Stimulated activated CD4-positive, alpha-beta T cell treated with anti-CD3 and anti-CD28 coated beads, TNF-alpha, amount 100 ng/mL, for 4 hours (primary cell): ENCODE data around the gene RWDD1.
A peak's percentile ranks its signal among the peaks of the same experiment; 100 is the strongest.

Experiments used
- DNase-seq, 3 experiments: peaks; one replicate each; pipeline ENCODE4 v3.0.0-alpha.2; 2020; ENCODE audit warnings: low read depth in 3 of 3

RWDD1 gene

GRCh38 chr6:116605935-116606334, 34.6 kb downstream of the RWDD1 start:
- no peak for DNase-seq

GRCh38 chr6:116611056-116611455, 39.8 kb downstream of the RWDD1 start:
- no peak for DNase-seq

GRCh38 chr6:116615937-116616736, 44.8 kb downstream of the RWDD1 start, which contains the start of gene RSPH4A:
Gene RSPH4A, plus strand, starts transcription at chr6:116616479. Its CDS starts 145 bp downstream, at chr6:116616624.
- DNase-seq = peak; percentile 12 to 26 (median 23)

- no peak for DNase-seq
Observed at GRCh38 chr6:116616737-116617053, 45.4 kb downstream of the RWDD1 start.

GRCh38 chr6:116624036-116624805, 52.9 kb downstream of the RWDD1 start:
- no peak for DNase-seq

GRCh38 chr6:116625872-116626271, 54.6 kb downstream of the RWDD1 start:
- DNase-seq = no peak

GRCh38 chr6:116629563-116629981, 58.3 kb downstream of the RWDD1 start:
- no peak for DNase-seq

GRCh38 chr6:116631379-116631990, 60.2 kb downstream of the RWDD1 start:
- DNase-seq = no peak

GRCh38 chr6:116633685-116634084, 62.4 kb downstream of the RWDD1 start:
- DNase-seq = no peak
